NCI-H2107 treated with DMSO at 0.1 percent for 48 hours (cell line): ENCODE results near the gene DAB2IP.

ENCODE experiments used
- DNase-seq: peaks from one replicate; lab custom pipeline; 2025; ENCODE audit not compliant: unreplicated experiment; lab: John Stamatoyannopoulos, UW

Gene DAB2IP

DNA sequence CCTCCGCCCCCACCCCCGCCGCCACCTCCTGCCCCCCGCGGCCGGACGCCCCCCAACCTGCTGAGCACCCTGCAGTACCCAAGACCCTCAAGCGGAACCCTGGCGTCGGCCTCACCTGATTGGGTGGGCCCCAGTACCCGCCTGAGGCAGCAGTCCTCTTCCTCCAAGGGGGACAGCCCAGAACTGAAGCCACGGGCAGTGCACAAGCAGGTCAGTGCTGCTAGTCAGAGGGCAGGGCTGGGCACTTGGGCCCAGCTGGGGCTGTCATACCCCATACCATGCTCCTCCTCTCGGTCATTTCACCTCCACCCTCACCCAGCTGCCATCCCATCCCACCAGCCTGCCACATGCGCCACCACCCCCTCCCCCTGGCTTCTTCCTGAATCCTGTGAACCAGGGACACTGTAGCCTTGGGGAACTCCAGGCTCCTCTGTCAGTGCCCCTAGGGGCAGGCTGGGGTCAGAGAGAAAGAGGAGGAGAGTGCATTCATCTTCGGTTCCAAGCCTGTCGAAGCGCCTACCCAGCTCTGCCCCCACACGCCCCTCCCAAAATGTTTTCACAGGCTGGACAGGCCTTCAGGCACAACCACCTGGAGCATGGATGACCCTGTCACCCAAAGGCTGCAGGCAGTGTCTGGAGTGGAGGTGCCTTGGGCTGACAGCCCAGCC, 122.0 kb downstream of the DAB2IP start:
- no peak for DNase-seq

DNA sequence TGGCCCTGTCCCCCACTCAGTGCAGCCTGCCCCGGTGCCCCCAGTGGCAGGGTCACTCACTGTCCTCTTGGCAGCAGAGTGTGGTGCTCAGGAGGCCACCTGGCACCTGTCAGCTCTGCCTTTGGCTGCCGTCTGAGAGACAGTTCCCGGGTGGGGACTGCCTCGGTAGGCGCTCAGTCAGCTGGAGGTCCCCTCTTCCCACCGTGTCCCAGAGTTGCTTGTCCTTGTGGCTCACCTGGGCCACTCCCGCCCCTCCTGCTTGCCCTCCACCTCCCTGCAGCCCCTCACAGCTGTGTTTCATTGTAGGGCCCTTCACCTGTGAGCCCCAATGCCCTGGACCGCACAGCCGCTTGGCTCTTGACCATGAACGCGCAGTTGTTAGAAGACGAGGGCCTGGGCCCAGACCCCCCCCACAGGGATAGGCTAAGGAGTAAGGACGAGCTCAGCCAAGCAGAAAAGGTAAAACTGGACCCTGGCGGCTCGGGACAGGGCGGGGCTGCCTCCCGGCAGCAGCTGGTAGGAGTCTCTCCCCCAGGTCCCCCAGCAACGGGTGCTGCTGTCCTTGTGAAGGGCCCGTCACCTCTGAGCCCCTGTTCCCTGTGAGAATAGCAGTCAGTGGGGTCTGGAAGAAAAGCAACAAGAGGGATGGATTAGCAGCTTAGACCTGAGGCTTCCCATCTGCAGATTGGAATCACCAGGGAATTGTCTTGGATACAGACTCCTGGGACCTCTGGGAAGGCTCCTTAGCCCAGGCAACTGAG, 122.7 kb downstream of the DAB2IP start:
- DNase-seq = no peak

DNA sequence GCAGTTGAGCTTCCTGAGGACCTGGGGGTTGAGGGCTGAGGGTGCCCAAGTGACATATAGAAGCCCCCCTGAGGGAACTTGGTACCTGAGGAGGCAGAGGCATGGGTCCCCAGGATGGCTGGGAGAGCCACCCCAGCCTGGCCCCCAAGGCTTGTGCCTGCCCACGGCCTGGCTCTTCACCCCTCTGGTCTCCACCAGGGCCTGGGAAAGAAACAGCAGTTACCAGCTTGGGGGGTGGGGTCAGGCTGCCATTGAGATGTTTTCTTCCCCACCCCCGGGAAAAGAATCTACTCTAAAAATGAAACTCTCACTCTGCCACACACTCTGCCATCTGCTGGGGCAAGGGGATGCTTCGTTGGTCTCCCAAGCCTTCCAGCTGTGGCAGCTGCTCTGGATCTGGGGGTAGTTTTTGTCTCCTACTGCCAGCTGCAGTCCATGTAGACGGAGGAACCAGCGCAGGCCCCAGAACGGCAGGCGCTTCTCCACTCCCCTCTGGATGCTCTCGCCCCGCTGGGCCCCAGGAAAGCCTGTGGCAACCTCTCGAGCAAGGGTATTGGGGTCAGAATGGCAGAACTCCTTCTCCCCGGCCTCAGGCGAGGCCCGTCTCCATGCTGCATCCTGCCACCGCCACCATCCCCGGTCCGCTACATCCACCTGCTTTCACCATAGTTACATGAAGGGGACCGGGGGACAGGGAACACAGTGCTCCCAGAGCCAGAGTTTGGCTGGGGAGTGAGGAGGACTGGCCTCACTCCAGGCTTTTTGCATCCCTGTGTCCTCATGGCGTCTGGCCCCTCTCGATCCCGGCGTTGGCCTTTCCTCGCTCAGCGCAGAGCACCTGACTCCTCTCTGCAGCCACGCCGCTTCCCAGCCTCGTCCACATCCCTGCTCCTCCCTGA, 123.5 kb downstream of the DAB2IP start:
- DNase-seq = no peak

DNA sequence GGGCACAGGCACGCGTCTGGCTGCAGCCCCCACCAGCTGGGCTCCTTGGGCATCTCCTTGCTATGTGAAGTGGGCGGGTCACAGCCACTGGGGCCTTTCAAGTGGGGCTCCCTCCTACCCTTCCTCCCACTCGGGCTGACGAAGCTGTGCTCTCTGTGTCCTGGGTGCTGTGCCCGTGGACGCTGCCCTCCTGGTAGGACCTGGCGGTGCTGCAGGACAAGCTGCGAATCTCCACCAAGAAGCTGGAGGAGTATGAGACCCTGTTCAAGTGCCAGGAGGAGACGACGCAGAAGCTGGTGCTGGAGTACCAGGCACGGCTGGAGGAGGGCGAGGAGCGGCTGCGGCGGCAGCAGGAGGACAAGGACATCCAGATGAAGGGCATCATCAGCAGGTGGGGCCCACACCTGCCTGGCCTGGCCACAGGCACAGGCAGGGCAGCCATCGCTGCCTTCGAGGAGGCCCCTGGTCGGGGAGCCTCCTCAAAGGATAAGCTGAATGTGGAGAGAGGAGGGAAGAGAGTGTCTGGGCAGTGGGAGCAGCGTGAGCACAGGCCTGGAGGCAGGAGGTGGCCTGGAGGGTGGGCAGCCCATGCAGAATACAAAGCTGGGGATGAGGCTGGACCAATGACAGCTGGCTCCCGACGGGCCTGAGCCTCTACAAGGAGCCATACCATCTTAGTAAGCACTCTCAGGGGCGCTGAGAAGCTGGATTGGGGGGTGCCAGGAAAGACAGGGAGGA, 124.7 kb downstream of the DAB2IP start:
- DNase-seq = no peak

DNA sequence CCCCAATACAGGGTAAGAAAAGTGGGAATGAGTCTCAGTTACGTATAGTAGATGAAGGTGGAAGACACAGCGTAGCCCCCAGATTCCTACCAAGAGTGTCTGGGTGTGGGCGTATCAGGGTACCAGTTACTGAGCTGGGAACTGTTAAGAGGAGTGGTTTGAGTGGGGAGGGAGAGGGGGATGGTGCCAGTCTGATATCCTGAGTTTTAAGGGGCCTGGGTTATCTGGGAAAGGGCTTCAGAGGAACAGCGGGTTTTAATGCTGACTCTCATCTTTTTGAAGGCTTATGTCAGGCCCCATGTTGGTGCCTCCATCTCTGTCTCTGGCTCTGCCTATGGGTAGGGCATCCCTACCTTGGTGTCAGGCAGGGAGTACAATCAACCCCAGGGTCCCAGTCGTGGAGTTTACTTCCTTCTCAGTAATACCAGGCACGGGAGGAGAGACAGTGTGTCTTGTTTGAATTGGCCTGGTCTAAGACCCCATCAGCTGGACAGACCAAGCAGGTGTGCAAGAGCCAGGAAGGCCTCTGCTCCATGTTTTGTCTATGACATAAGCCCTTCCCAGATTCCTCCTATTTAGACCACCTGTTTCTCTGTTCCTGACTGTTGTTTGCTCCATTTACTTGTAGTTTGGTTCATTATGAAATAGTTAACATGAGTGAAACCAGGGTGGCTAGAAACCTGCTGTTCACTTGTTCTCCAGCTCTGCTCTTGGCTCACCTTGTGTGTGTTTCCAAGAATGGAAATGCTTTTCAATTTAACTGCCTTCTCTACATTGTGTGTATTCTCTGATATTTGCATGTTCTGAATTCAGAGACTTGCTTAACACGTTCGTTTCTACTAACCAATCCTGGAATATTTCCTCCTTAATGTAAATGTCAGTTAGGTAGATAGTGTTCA, 125.6 kb downstream of the DAB2IP start:
- DNase-seq = no peak

DNA sequence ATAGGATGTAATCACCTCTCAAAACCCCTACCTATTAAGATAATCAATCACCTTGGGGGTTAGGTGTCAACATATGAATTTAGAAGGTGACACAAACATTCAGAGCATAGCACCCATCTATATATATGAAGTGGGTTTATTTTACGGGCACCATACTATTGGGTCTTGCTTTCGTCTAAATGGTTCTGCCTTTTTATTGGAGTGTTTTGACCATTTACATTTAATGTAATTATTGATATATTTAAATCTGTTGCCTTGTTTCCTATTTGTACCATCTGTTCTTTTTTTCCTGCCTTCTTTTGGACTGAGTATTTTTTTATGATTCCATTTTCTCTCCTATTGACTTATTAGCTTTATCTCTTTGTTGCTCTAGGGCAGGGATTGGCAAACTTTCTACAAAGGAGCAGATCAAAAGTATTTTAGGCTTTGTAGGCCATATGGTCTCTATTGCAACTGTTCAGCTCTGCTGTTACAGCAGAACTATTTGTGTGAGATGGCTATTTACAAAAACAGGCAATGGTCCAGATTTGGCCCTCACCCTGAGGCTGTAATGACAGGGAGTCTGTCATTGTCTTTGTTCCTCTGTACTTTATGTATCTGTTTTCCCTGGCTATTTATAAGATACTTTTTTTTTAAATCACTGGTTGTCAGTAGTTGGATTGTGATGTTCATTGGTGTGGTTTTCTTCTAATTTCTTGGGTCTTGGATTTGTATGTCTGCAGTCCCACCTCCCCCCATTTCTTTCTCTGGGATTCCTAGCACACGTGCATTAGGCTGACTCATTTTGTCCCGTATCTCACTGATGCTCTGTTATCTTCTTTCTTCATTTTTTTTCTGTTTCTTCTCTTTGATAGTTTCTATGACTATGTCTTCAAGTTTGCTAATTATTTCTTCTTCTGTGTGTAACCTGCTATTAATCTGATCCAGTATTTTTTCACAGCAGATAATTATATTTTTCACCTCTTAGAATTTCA, 127.1 kb downstream of the DAB2IP start:
- DNase-seq = no peak

DNA sequence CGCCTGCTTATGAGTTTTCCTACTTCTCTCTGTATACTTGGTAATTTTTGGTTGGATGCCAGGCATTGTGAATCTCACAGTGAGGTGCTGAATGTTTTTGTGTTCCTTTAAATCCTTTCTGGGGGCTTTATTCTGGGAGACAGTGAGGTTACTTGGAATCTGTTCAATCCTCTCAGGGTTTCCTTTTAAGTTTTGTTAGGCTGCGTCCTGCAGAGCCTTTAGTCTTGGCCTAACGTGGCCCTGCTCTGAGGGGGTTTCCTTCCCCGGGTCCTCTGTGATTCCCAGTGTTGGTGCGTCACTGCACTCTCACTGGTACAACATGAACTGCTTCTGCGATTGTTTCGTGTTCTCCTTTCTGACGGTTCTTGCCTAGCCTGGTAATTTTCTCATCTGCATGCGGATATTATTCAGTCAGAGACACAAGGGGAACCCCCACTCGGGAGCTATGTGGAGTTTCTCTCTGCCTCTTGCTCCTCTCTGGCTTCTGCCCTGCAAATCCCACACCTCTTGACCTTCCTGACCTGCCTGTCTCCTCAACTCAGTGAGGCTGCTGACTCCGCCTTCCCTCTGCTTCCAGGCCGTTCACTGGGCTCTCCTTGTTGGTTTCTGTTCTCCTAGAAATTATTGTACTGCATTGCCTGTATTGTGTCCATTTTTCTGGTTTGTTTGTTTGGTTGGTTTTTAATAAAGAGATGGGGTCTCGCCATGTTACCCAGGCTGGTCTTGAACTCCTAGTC, 128.1 kb downstream of the DAB2IP start:
- no peak for DNase-seq

DNA sequence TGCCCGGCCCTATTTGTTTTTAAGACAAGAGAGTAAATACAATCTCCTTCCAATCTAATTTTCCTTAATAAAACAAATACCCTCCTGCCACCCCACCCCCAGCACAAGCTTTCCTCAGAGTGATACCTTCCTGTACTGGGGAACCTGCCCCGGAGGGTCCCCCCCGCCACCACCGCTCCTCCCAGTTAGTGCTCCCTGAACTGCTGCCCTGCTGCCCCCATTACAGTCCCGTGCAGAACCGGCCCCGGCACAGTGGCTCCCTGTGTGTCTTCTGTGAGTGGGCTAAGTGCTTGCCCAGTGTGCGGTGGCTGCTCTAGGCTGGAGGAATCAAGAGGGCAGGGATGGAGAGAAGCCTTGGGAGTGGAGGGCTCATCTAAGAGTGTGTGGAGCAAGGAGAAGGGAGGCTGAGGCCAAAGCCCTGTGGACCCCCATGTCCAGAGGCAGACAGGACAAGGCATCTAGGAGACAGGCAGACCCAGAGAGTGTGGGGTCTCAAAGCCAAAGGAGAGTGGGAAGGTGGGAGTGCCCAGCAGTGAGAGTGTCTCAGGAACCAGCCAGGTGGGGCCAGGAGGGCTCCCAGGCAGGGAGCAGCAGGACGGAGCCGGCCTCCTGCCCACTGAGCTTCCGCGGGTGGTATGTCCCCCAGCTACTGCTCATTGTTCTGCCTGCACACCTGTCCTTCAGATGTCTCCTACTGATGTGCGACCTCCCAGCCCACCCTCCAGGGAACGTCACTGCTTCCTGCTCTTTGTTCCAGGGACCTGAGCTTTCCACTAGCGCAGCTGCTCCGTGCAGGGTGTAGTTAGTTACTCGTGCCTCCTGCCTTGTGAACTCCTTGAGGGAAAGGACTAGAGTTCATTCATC, 129.0 kb downstream of the DAB2IP start:
- DNase-seq = no peak

DNA sequence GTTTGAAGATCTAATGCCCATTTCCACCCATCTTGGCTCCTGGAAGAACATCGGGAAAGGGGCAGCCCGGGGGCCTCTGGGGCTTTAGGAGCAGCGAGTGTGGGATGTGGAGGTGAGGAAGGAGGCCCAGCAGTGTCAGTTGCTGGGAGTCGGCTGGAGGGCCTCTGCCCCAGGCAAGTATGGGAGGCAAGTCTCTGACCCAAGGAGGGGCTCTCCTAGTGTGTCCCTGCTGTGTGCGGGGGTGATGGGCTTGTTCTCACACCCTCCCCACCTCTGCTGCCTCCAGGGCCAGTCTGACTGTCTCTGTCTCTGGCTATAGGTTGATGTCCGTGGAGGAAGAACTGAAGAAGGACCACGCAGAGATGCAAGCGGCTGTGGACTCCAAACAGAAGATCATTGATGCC, 129.7 kb downstream of the DAB2IP start:
- DNase-seq = no peak

DNA sequence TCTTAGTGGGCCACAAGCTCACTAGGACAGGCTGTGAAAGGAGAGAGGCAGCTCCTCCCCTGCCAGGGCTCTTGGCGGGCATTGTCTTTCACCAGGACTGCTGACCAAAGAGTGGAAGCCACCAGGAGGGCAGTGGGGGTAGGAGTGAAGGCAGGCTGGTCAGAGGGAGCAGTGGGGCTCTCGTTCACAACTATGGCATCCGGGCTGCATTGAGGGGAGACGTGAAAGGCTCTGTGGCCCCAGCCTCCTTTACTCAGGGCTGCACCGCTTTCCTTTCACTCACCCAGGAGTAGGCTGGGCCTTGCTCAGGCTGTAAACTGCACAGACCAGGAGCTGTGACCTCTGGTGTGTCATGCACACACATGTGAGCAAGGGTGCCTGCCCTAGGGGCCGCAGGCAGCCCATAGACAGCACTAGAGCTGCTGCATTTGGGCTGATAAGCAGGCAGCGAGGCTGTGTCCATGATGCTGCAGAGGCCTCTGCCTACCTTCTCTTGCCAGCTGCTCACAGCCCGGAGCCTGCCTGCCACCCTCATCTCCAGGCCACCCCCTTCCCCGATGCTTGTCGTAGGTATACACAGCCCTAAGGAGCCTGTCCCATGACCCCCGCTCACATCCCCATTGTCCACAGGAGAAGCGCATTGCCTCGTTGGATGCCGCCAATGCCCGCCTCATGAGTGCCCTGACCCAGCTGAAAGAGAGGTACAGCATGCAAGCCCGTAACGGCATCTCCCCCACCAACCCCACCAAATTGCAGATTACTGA, 130.4 kb downstream of the DAB2IP start:
- no peak for DNase-seq

DNA sequence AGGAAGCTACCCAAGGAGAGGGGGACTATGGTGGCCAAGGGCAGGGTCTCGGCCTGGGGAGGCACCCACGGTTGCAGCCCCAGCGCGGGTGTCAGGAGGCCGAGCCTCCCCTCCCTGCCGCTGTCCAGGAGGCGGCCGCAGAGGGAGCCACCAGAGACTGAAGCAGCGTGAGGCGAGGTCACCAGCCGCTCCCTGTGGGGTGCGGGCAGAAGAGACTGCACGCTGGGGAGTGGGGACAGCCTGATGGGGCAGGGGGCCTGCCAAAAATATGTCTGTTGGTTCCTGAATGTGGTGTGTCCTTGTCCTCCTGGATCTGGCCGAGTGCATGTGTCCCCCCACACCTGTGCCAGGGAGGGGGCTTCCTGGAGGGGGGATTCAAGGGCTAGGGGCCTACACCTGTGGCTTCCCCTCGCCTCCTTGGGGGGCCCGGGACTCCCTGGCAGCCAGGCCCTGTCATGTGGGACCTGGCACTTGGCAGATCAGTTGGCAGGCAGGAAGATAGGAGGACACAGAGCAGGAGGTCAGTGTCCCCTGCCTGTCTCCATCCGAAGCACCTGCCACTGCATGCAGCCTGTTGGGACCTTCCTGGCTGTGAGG, 131.2 kb downstream of the DAB2IP start:
- no peak for DNase-seq

DNA sequence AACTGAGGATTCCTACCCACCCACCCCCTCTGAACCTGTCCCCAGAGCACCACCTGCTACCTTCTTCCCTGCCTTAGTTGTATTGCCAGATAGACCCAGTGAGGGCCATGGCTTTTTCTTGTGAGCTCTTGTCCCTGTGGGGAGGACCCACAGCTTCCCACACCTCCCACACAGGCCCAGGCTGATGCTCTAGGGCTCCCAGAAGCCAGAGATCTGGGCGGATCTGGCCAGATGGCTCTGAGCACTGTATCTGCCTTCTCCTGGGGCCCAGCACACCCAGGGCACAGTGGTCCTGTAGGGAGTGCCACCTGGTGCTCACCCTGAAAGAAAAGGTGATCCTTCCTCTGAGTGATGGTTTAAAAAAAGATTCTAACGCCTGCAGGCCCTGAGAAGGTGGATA, 131.7 kb downstream of the DAB2IP start:
- no peak for DNase-seq

DNA sequence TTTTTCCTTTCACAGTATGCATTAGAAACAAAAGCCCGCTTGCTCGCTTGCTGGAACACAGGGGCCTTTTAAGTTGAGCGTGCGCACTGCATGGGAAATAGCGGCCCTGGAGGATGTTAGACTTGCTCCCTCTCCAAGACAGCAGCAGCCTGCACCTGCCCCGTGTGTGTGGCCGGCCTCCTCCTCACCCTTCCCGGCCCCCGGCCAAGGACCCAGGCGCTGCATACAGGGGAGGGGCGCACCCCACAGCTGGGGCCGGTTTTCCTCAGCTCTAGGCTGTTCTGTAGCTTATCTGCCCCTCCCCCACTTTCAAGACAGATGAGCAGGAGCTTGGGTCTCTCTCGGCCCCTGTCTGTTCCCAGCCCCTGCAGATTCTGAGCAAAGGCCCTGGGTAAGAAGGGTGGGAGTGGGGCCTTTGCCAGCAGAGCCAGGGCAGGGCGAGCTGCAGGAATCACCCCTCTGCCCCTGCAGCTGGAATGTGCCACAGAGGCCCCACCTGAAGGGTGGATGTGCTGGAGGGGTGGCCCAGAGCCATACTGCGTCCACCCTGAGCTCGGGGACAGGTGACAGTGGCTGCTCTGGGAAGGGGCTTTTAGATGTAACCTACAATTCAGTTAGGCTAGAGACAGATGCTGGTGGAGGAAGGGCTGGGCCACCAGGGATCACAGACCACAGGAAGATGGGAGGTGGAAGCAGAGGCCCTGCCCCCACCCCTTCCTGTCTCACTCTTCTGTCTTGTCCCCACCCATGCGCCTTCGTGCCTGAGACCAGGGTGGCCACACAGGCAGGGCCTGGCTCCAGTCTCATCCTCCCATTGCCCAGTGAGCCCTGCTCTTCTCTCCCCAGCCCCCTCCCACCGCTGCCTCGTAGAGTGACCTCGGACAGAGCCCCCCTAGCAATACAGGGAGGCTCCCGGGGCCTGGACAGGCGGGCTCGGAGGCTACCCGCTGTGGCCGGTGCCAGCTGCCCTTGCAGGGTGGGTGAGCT, 132.4 kb downstream of the DAB2IP start:
- DNase-seq = no peak

DNA sequence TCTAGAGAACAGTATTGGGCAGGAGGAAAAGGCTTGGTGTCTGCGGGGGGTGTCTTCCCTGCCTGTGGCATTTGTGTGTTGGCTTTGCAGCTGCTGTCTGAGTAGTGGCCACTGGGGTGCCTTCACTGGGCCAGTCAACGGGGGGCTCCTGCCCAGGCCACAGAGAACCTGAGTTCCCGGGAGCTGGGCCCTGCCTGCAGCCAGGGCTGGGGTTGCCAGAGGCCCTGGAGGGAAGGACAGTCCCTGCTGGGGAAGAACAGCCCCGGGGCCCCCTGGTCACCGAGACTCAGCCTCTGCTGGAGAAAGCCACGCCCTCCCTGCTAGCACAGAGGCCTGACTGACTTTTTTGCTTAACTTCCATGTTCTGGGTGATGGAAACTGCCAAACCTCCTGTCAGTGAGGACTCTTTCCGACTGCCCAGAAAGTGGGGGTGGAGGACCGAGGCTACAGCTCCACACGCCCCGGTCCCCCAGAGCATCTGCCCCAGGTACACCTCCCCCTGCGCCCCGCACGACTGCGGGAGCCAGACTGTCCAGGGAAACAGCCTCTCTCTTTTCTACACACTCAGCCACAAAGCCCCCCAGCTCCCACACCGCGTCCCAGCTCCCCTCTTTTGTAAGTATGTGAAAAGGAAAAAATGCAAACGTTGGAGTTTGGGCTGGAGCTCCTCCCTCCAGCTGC, 133.4 kb downstream of the DAB2IP start:
- no peak for DNase-seq
